ENCODE data around the gene CD4. TPM values are rescaled to one million over a fixed set of nuclear protein-coding genes. Genes with fewer than 3 reads are reported as not detected.

The CD4 gene
- total and polyA plus RNA-seq, 2 donors (not counting 3 experiments of a cell fraction or from before 2014, with no cell fraction given): not detected

GRCh38 chr12:6786416-6787094, 2.8 kb upstream of the CD4 start:
- Histone ChIP-seq H3K9me1 (replicated peaks; ENCODE audit: control insufficient read depth, extremely low read depth, insufficient read depth, low read length) (no peaks in the 10 kb centered on the region), H3K9ac (replicated peaks; ENCODE audit: extremely low read depth, insufficient read depth, low read length) (no peak overlapping the region), H3K27me3 (ENCODE audit: control insufficient read depth in 2 of 2, insufficient read depth in 2 of 2, low read length in 2 of 2) (peaks cover 0 to 2% of the 10 kb centered on the region in 2 experiments), H3K79me2 (ENCODE audit: control insufficient read depth, insufficient read depth, low read length) (no peaks in the 10 kb centered on the region), H4K20me1 (replicated peaks; ENCODE audit: control insufficient read depth, extremely low read depth, insufficient read depth, low read length) (no peaks in the 10 kb centered on the region), H3K4me1 (ENCODE audit: control insufficient read depth, extremely low read depth, insufficient read depth, low read length) (no peaks in the 10 kb centered on the region), H3K4me2 (ENCODE audit: insufficient read depth, low read length) (no peak overlapping the region), H3K27ac (ENCODE audit: insufficient read depth, low read depth, low read length) (no peak overlapping the region), H3K4me3 (replicated peaks in 1 of 3; ENCODE audit: insufficient read depth in 1 of 3, low read depth in 1 of 3, low read length in 3 of 3) (no peak overlapping the region), H2AFZ (ENCODE audit: low read depth, low read length) (no peak overlapping the region), H3K36me3 (ENCODE audit: control insufficient read depth in 2 of 2, extremely low read depth in 1 of 2, insufficient read depth in 2 of 2, low read length in 2 of 2) (no peaks in the 10 kb centered on the region), H3K9me3 (replicated peaks; ENCODE audit: control insufficient read depth, insufficient read depth, low read length) (no peaks in the 10 kb centered on the region)
- no peak for FAIRE-seq
- no peak for DNase-seq (ENCODE audit: low read depth, low spot score)
- dilution Hi-C loops (cut with MboI; ENCODE audit: extremely low pct_ligation_motif_present, low sequenced_read_pairs) (no loop called here), intact Hi-C loops (cut with micrococcal nuclease) (no loop called here)
- TF ChIP-seq JUN (IDR thresholded peaks at IDR 0.05; ENCODE audit: borderline replicate concordance, insufficient read depth, insufficient read length, low read depth) (no peak), MAX (IDR thresholded peaks at IDR 0.05; ENCODE audit: insufficient read depth, insufficient read length) (no peak), CTCF (IDR thresholded peaks at IDR 0.05; ENCODE audit: extremely low read depth in 1 of 2, insufficient read depth in 1 of 2, low read depth in 1 of 2, low read length in 2 of 2) (no peak), FOS (IDR thresholded peaks at IDR 0.05; ENCODE audit: borderline replicate concordance, insufficient read depth, low read length) (no peak), EZH2 (IDR thresholded peaks at IDR 0.05; ENCODE audit: borderline replicate concordance, low read depth, low read length, severe bottlenecking) (no peak), POLR2AphosphoS5 (IDR thresholded peaks at IDR 0.05; ENCODE audit: insufficient read depth, low read depth, low read length) (no peak), GATA2 (IDR thresholded peaks at IDR 0.05; ENCODE audit: insufficient read depth, insufficient read length, low read depth, low read length) (no peak), MYC (IDR thresholded peaks at IDR 0.05; ENCODE audit: low read depth, low read length) (no peak), POLR2A (IDR thresholded peaks at IDR 0.05; ENCODE audit: low read depth, low read length) (no peak)
- ChIA-PET CTCF (interaction anchor here (1.4 to 1.6 kb wide), 2 partner anchors 20 to 27 kb away, joined by 4 to 5 read pairs; partner anchors contain the start of gene PTMS), POLR2A (no interaction called here)
- no TSS peak for BruUV-seq (replicated peaks)
